NT2/D1 (cell line): ENCODE measurements around the gene UBE4A.

Experiments
- SUZ12 ChIP-seq: IDR thresholded peaks from 2 replicates; pipeline ENCODE4 v1.6.1; 2011; ENCODE audit not compliant: insufficient read length, insufficient read depth; ENCODE audit errors: extremely low read depth
- YY1 ChIP-seq: IDR thresholded peaks from 2 replicates; pipeline ENCODE4 v1.6.1; 2011; ENCODE audit not compliant: insufficient read length, insufficient read depth
- ZNF274 ChIP-seq: IDR thresholded peaks from 2 replicates; pipeline ENCODE4 v1.6.1; 2011; ENCODE audit warnings: mild to moderate bottlenecking, low read depth, low read length

GRCh38 chr11:118417801-118418200 lies 58.4 kb downstream of the UBE4A start:
- TF ChIP-seq SUZ12 (no peak), YY1 (no peak), ZNF274 (no peak)
